OCI-LY7 (cell line): ENCODE data around the gene LRRC1.

ENCODE experiments used
- CTCF ChIP-seq: fragments of 200-600 bp; sonication (generic); conservative IDR thresholded peaks from 2 replicates; pipeline ENCODE4 v1.5.1; 2014; ENCODE audit warnings: mild to moderate bottlenecking, antibody characterized with exemption, low read length, moderate library complexity, mixed read lengths
- EZH2phosphoT487 ChIP-seq: fragments of 200-600 bp; sonication (generic); IDR thresholded peaks from 2 replicates; pipeline ENCODE4 v1.6.1; 2018; ENCODE audit warnings: low read depth, borderline replicate concordance, mild to moderate bottlenecking, mixed run types, antibody characterized with exemption, low read length, moderate library complexity, mixed read lengths

GRCh38 chr6:53967415-53967814, 172.6 kb downstream of the LRRC1 start:
- TF ChIP-seq CTCF (no peak), EZH2phosphoT487 (no peak)
